CD4-positive, alpha-beta T cell (primary cell): Measurements from ENCODE around the gene IST1. TPM values are rescaled to one million over a fixed set of nuclear protein-coding genes. Genes with fewer than 3 reads are reported as not detected.
"Not testable (repeated sequence)": the region's sequence is repeated elsewhere in the genome, so short reads cannot be mapped to it uniquely, and the experiment has no call there.

ENCODE experiments used
- ATAC-seq: fragments of 200-7000 bp; cut with Tn5 transposase; one replicate; pipeline ENCODE4 v1.10.0; 2022; ENCODE audit warnings: mild to moderate bottlenecking; ENCODE audit not compliant: poor library complexity
- CTCF ChIA-PET: fragments of 350-600 bp; sonication (Branson Sonifier 250); formaldehyde crosslinking; loops from one replicate; lab custom pipeline; 2021; ENCODE audit warnings: antibody characterized with exemption, inconsistent platforms; lab: Charles Lee
- POLR2A ChIA-PET: fragments of 350-600 bp; sonication (Branson Sonifier 250); formaldehyde crosslinking; loops from one replicate; lab custom pipeline; 2021; ENCODE audit warnings: antibody characterized with exemption, inconsistent platforms; lab: Charles Lee
- DNase-seq, 14 experiments: peaks; one replicate each; pipeline ENCODE4 v3.0.0-alpha.2; 2013 to 2020; ENCODE audit warnings: mixed read lengths in 2 of 14
- H3K27ac ChIP-seq, 2 donors: one replicate each; pipeline versions ENCODE4 v1.5.1 to v1.7.0; 2013; ENCODE audit warnings: low read length in 2 of 2, low read depth in 1 of 2, mild to moderate bottlenecking in 1 of 2
- H3K27me3 ChIP-seq, 2 experiments: 1 replicate in 1 of 2; 2 replicates in 1 of 2; pipeline versions ENCODE4 v1.6.1 to v1.7.0; 2013; ENCODE audit warnings: low read length in 2 of 2, control low read depth in 1 of 2, mild to moderate bottlenecking in 1 of 2, moderate library complexity in 1 of 2; ENCODE audit not compliant: insufficient read depth in 2 of 2, control insufficient read depth in 1 of 2
- H3K36me3 ChIP-seq: one replicate; pipeline ENCODE4 v1.6.1; 2013; ENCODE audit warnings: low read length, control low read depth; ENCODE audit not compliant: insufficient read depth
- H3K4me1 ChIP-seq: one replicate; pipeline ENCODE4 v1.6.1; 2013; ENCODE audit warnings: low read length, control low read depth; ENCODE audit not compliant: insufficient read depth
- H3K4me3 ChIP-seq: one replicate; pipeline ENCODE4 v1.5.1; 2013; ENCODE audit warnings: mild to moderate bottlenecking, low read length, moderate library complexity
- H3K9me3 ChIP-seq, 2 experiments: 1 replicate in 1 of 2; 2 replicates in 1 of 2; pipeline versions ENCODE4 v1.6.1 to v1.7.0; 2013; ENCODE audit warnings: low read length in 2 of 2, mild to moderate bottlenecking in 2 of 2, control low read depth in 1 of 2, moderate library complexity in 1 of 2; ENCODE audit not compliant: control insufficient read depth in 1 of 2, insufficient read depth in 1 of 2
- H3K27ac Mint-ChIP-seq: one replicate; pipeline ENCODE4 v1.8.0; 2020; ENCODE audit warnings: mixed read lengths
- H3K27me3 Mint-ChIP-seq: one replicate; pipeline ENCODE4 v1.8.0; 2021; ENCODE audit warnings: mixed read lengths
- H3K36me3 Mint-ChIP-seq: one replicate; pipeline ENCODE4 v1.8.0; 2021; ENCODE audit warnings: low read depth, mixed read lengths
- H3K4me1 Mint-ChIP-seq: one replicate; pipeline ENCODE4 v1.8.0; 2021; ENCODE audit warnings: low read depth, mixed read lengths
- H3K4me3 Mint-ChIP-seq: one replicate; pipeline ENCODE4 v1.8.0; 2020; ENCODE audit warnings: mild to moderate bottlenecking, mixed read lengths
- H3K9me3 Mint-ChIP-seq: one replicate; pipeline ENCODE4 v1.8.0; 2020; ENCODE audit warnings: mixed read lengths
- CTCF ChIP-seq: fragments of 200-600 bp; IDR thresholded peaks from one replicate; pipeline ENCODE4 v1.8.0; 2022; ENCODE audit warnings: antibody characterized with exemption, mild to moderate bottlenecking
- intact Hi-C, 2 experiments: fragments of 100-400 bp; cut with DNase I in 1 of 2; cut with micrococcal nuclease in 1 of 2; formaldehyde crosslinking; loops; one replicate each; pipeline versions ENCODE4 v1.15.1 to v1.9.0; 2023 to 2025; cut with DNase I, micrococcal nuclease
- total RNA-seq, 174 experiments: library from RNA in 2 of 174; stranded (reverse) in 2 of 174; gene quantifications; one replicate each; pipeline ENCODE4 v1.2.3 and lab custom pipeline; 2021 to 2026

The IST1 gene
- total RNA-seq, 2 experiments from 2014 or later, result 411 to 412 TPM

DNA sequence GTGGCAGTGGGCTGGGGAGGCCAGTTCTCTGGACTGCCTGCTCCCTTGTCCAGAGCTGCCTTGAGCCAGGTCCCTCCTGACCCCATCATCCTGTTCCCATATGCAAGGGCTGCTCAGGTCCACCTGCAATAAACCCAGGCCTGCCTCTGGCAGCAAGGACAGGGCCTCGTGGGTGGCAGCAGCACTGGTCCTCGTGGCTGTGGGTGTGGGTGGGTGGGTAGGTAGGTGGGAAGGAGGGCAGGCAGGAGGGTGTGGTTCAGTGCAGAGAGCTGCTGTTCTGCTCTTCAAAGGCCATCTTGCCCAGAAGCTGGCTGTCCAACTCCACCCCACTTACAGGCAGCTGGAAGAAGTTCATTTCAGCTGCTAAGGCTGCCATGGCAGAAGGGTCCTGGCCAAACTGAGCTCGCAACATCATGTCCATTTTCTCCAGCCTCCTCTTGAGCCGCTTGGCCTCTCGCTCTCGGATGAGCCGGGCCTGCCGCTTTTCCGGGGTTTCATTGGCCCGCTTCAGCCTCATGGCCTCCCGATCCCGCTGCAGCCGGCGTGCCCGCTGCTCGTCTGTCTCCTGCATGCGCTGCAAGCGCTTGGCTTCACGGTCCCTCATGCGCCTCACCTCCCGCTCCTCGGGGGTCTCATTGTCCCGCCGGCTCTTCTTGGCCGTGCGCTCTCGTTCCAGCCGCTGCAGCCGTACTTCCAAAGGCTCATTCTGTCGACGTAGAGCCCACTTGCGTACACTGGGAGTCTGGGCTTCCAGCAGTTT, 35.4 kb upstream of the IST1 start:
- peaks cover 12% of the 10 kb centered on the region for H3K4me1 ChIP-seq
- Mint-ChIP-seq H3K36me3 (peaks cover 61% of the 10 kb centered on the region), H3K9me3 (no peaks in the 10 kb centered on the region), H3K27me3 (no peaks in the 10 kb centered on the region), H3K27ac (no peak overlapping the region), H3K4me3 (no peak overlapping the region), H3K4me1 (peaks cover 35% of the 10 kb centered on the region)
- no peak for TF ChIP-seq CTCF
- H3K36me3 ChIP-seq, result peaks cover 45% of the 10 kb centered on the region
- no peak for ATAC-seq
- H3K27me3 ChIP-seq, result no peaks in the 10 kb centered on the region
- no peak overlapping the region for H3K27ac ChIP-seq
- no peak overlapping the region for H3K4me3 ChIP-seq
- H3K9me3 ChIP-seq, result no peaks in the 10 kb centered on the region
- intact Hi-C loops, result no loop called here
- ChIA-PET CTCF (interaction anchor here (6.3 kb wide), 1 partner anchor 22 kb away, joined by 35 read pairs; the partner anchor contains the start of gene ZNF821), POLR2A (interaction anchor here (2.6 kb wide), 1 partner anchor 23 kb away, joined by 15 read pairs; the partner anchor contains the start of gene ZNF821)
- DNase-seq, result no peak

DNA sequence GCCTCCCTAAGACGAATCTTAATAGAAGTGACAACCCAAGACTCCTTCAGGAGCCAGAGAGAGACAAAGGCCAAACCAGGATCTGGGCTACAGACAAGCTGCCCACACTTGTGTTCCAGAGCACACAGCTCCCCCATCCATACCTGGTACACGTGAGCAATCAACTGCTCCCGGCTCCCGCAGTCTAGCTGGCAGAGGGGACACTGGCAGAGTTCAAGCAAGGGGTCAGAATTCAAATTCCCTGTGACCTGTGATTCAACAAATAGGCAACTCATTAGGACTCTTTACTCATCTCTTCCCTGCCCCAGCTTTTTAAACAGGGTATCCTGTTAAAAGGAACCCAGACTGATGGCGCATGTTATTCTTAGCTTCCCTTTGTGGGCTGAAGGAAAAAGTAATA, 31.3 kb upstream of the IST1 start:
- no peaks in the 10 kb centered on the region for H3K4me1 ChIP-seq
- CTCF ChIA-PET, result interaction anchor here (1.5 kb wide), 1 partner anchor 18 kb away, joined by 5 read pairs; no protein-coding TSS in a partner anchor
- no peak for ATAC-seq
- peaks cover 75% of the 10 kb centered on the region for H3K36me3 Mint-ChIP-seq
- POLR2A ChIA-PET, result interaction anchor here (1.9 kb wide), 1 partner anchor 18 kb away, joined by 7 read pairs; no protein-coding TSS in a partner anchor
- no peaks in the 10 kb centered on the region for H3K9me3 Mint-ChIP-seq
- TF ChIP-seq CTCF, result no peak
- no peak overlapping the region for H3K4me3 Mint-ChIP-seq
- intact Hi-C loops, result no loop called here
- H3K27me3 ChIP-seq, result no peaks in the 10 kb centered on the region
- no peak overlapping the region for H3K27ac Mint-ChIP-seq
- no peaks in the 10 kb centered on the region for H3K27me3 Mint-ChIP-seq
- H3K9me3 ChIP-seq, result no peaks in the 10 kb centered on the region
- H3K4me1 Mint-ChIP-seq, result peaks cover 6% of the 10 kb centered on the region
- no peak overlapping the region for H3K27ac ChIP-seq
- H3K4me3 ChIP-seq, result no peak overlapping the region
- DNase-seq, result no peak
- H3K36me3 ChIP-seq, result peaks cover 57% of the 10 kb centered on the region

GRCh38 chr16:71865173-71865863, 30.0 kb upstream of the IST1 start:
- Mint-ChIP-seq H3K36me3 (peaks cover 77% of the 10 kb centered on the region), H3K27ac (no peak overlapping the region), H3K27me3 (no peaks in the 10 kb centered on the region), H3K4me1 (peaks cover 2% of the 10 kb centered on the region), H3K4me3 (no peak overlapping the region), H3K9me3 (no peaks in the 10 kb centered on the region)
- Histone ChIP-seq H3K4me1 (no peaks in the 10 kb centered on the region), H3K27ac (no peak overlapping the region), H3K27me3 (no peaks in the 10 kb centered on the region), H3K4me3 (no peak overlapping the region), H3K9me3 (no peaks in the 10 kb centered on the region), H3K36me3 (peaks cover 47% of the 10 kb centered on the region)
- ChIA-PET POLR2A (interaction anchor here (0.8 to 1.9 kb wide), 3 partner anchors 16 to 57 kb away, joined by 3 to 7 read pairs (median 3); partner anchors contain the start of gene AP1G1), CTCF (interaction anchor here (1.3 to 1.5 kb wide), 2 partner anchors 11 to 17 kb away, joined by 4 to 5 read pairs; no protein-coding TSS in a partner anchor)
- no peak for ATAC-seq
- no peak for DNase-seq
- TF ChIP-seq CTCF, result no peak
- intact Hi-C loops, result no loop called here

- H3K4me3 ChIP-seq, H3K27ac ChIP-seq, H3K9me3 Mint-ChIP-seq, H3K9me3 ChIP-seq, H3K27me3 Mint-ChIP-seq, H3K4me1 ChIP-seq, CTCF ChIA-PET, intact Hi-C loops, H3K27me3 ChIP-seq, H3K27ac Mint-ChIP-seq, ATAC-seq, DNase-seq, H3K4me3 Mint-ChIP-seq: not testable (repeated sequence)
- peaks cover 11% of the 10 kb centered on the region for H3K4me1 Mint-ChIP-seq
- POLR2A ChIA-PET, result interaction anchor here (0.7 kb wide), 1 partner anchor 15 kb away, joined by 3 read pairs; no protein-coding TSS in a partner anchor
- peaks cover 69% of the 10 kb centered on the region for H3K36me3 Mint-ChIP-seq
- H3K36me3 ChIP-seq, result peaks cover 37% of the 10 kb centered on the region
Measured at GRCh38 chr16:71867175-71867574, 28.2 kb upstream of the IST1 start.
